ENCODE results near the gene PGAP2. TPM values are rescaled to one million over a fixed set of nuclear protein-coding genes. Genes with fewer than 3 reads are reported as not detected.
"Not testable (repeated sequence)": the region's sequence is repeated elsewhere in the genome, so short reads cannot be mapped to it uniquely, and the experiment has no call there.

The PGAP2 gene
- total RNA-seq, 4 donors from 2014 or later = 9.1 to 67.2 (median 53.7) TPM

GRCh38 chr11:3775736-3776406 is 32.5 kb upstream of the PGAP2 start:
- Histone ChIP-seq H3K4me1 (no peaks in the 10 kb centered on the region), H3K9me3 (no peaks in the 10 kb centered on the region), H3K4me3 (no peak overlapping the region), H3K27me3 (no peaks in the 10 kb centered on the region), H3K36me3 (peaks cover 0 to 96% (median 7%) of the 10 kb centered on the region in 3 donors), H3K27ac (no peak overlapping the region)
- DNase-seq = no peak
- TF ChIP-seq POLR2A (IDR thresholded peaks at IDR 0.05) = no peak
- no peak for TF ChIP-seq CTCF (IDR thresholded peaks at IDR 0.05)

GRCh38 chr11:3781423-3781822 is 26.9 kb upstream of the PGAP2 start:
- Histone ChIP-seq H3K36me3 (peaks cover 0 to 48% (median 7%) of the 10 kb centered on the region in 3 donors), H3K4me3 (no peak overlapping the region), H3K27ac (no peak overlapping the region), H3K27me3 (no peaks in the 10 kb centered on the region), H3K4me1 (peaks cover 0 to 7% (median 0%) of the 10 kb centered on the region in 4 donors), H3K9me3 (no peaks in the 10 kb centered on the region)
- TF ChIP-seq CTCF (IDR thresholded peaks at IDR 0.05) = no peak
- no peak for TF ChIP-seq POLR2A (IDR thresholded peaks at IDR 0.05)
- no peak for DNase-seq

GRCh38 chr11:3782963-3783362 is 25.4 kb upstream of the PGAP2 start:
- H3K27me3 ChIP-seq = no peaks in the 10 kb centered on the region
- no peak overlapping the region for H3K27ac ChIP-seq
- no peaks in the 10 kb centered on the region for H3K9me3 ChIP-seq
- DNase-seq = no peak
- peaks cover 0 to 34% (median 7%) of the 10 kb centered on the region in 3 donors for H3K36me3 ChIP-seq
- TF ChIP-seq CTCF (IDR thresholded peaks at IDR 0.05) (no peak), POLR2A (IDR thresholded peaks at IDR 0.05) (no peak)
- peaks cover 0 to 13% (median 3%) of the 10 kb centered on the region in 4 donors for H3K4me1 ChIP-seq
- no peak overlapping the region for H3K4me3 ChIP-seq

GRCh38 chr11:3783611-3784010 is 24.7 kb upstream of the PGAP2 start:
- TF ChIP-seq POLR2A (IDR thresholded peaks at IDR 0.05) (no peak), CTCF (IDR thresholded peaks at IDR 0.05) (no peak)
- Histone ChIP-seq H3K27me3 (no peaks in the 10 kb centered on the region), H3K4me3 (no peak overlapping the region), H3K36me3 (peaks cover 0 to 28% (median 6%) of the 10 kb centered on the region in 3 donors), H3K9me3 (no peaks in the 10 kb centered on the region), H3K4me1 (peaks cover 0 to 13% (median 3%) of the 10 kb centered on the region in 4 donors), H3K27ac (no peak overlapping the region)
- DNase-seq = no peak

GRCh38 chr11:3786781-3787428 is 21.5 kb upstream of the PGAP2 start:
- no peak for DNase-seq
- TF ChIP-seq CTCF (IDR thresholded peaks at IDR 0.05) (no peak), POLR2A (IDR thresholded peaks at IDR 0.05) (no peak)
- H3K4me1 ChIP-seq = peaks cover 0 to 13% (median 3%) of the 10 kb centered on the region in 4 donors
- H3K36me3 ChIP-seq = peaks cover 0 to 11% (median 0%) of the 10 kb centered on the region in 3 donors
- no peaks in the 10 kb centered on the region for H3K9me3 ChIP-seq
- no peaks in the 10 kb centered on the region for H3K27me3 ChIP-seq
- H3K4me3 ChIP-seq = no peak overlapping the region
- no peak overlapping the region for H3K27ac ChIP-seq

- H3K9me3 ChIP-seq, H3K27me3 ChIP-seq, DNase-seq, H3K4me3 ChIP-seq, H3K27ac ChIP-seq: not testable (repeated sequence)
- Histone ChIP-seq H3K36me3 (peaks cover 0 to 27% (median 0%) of the 10 kb centered on the region in 3 donors), H3K4me1 (peaks cover 0 to 22% (median 7%) of the 10 kb centered on the region in 4 donors)
Observed at GRCh38 chr11:3794387-3794786, 14.0 kb upstream of the PGAP2 start.
